ENCODE results near the gene QPCT. TPM values are rescaled to one million over a fixed set of nuclear protein-coding genes. Genes with fewer than 3 reads are reported as not detected.
A peak's percentile ranks its signal among the peaks of the same experiment; 100 is the strongest.

The QPCT gene
- total RNA-seq, 1 donor from 2014 or later: 4.9 TPM

DNA sequence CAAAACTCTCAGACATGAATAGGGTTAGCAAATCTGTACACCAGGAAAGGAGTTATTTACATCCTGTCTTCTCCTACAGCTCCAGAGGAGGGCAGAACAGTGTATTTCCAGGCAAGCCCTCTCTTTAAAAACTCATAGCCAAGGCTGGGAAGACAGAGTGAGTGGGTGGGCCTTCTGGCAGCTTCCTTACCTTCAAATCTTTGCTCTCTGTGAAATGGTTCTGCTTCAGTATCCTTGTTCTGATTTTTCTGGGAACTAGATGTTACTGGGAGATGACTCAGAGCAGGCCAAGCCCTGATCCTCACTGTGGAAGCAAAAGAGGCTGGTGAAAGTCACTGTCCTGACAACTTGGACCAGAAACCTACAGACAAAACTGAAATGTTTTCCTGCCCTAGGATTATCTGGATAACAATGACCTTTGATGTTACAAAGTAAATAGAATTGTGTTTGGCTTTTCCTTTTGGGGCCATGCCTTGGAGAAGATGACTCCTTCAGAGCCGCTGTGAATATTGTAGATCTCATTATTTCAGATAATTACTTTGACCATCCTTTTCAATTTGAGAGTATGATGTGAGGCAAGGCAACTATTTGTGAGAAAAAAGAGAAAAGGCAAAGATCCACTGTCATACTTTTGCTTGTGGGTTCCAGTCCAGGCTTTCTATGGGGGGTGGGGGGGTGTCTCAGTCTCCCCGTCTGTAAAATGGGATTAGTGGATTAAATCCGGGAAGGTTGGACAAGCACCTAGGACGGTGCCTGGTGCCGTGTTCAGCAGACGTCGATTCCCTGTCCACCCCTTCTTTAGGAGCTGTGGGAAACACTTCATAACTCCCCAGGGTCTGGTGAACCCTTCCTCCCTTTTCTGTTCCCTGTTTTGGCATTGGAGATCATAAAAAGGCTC is 644 bp upstream of the QPCT start:
- H3K36me3 ChIP-seq: no peaks in the 10 kb centered on the region
- TF ChIP-seq, protein P1, sequence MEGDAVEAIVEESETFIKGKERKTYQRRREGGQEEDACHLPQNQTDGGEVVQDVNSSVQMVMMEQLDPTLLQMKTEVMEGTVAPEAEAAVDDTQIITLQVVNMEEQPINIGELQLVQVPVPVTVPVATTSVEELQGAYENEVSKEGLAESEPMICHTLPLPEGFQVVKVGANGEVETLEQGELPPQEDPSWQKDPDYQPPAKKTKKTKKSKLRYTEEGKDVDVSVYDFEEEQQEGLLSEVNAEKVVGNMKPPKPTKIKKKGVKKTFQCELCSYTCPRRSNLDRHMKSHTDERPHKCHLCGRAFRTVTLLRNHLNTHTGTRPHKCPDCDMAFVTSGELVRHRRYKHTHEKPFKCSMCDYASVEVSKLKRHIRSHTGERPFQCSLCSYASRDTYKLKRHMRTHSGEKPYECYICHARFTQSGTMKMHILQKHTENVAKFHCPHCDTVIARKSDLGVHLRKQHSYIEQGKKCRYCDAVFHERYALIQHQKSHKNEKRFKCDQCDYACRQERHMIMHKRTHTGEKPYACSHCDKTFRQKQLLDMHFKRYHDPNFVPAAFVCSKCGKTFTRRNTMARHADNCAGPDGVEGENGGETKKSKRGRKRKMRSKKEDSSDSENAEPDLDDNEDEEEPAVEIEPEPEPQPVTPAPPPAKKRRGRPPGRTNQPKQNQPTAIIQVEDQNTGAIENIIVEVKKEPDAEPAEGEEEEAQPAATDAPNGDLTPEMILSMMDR (IDR thresholded peaks at IDR 0.05): peak; percentile 23
- peak overlapping the region; percentile 67 for H3K4me3 ChIP-seq
- ATAC-seq (peak; percentile 48), DNase-seq (no peak)
- no peaks in the 10 kb centered on the region for H3K27me3 ChIP-seq
- H3K4me1 ChIP-seq: no peaks in the 10 kb centered on the region
- H3K9me3 ChIP-seq: no peaks in the 10 kb centered on the region
- intact Hi-C loops (cut with DNase I): no loop called here
- H3K27ac ChIP-seq: peak overlapping the region; percentile 38

DNA sequence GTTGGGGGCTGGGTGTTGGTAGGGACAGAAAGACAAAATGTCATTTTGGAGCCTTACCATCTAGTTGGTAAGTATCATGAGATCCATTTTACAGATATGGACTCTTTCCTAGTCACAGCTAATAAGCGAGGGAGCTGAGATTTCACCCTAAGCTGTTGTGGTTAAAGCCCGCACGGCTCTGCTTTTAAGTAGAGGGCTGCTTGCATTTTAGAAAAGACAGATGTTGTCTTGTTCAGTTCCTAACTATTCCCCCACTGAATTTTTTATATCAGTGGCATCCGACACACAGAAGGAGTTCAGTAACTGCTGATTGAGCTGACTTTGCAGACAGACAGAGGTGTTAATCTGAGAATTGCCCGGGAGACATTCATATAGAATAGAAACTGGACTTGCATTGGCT is 3.7 kb downstream of the QPCT start:
- DNase-seq: no peak
- Histone ChIP-seq H3K9me3 (no peaks in the 10 kb centered on the region), H3K27ac (no peak overlapping the region), H3K4me1 (no peaks in the 10 kb centered on the region), H3K36me3 (no peaks in the 10 kb centered on the region), H3K4me3 (no peak overlapping the region), H3K27me3 (no peaks in the 10 kb centered on the region)
- TF ChIP-seq, protein P1 (IDR thresholded peaks at IDR 0.05): no peak
- no peak for ATAC-seq
- intact Hi-C loops (cut with DNase I): no loop called here

DNA sequence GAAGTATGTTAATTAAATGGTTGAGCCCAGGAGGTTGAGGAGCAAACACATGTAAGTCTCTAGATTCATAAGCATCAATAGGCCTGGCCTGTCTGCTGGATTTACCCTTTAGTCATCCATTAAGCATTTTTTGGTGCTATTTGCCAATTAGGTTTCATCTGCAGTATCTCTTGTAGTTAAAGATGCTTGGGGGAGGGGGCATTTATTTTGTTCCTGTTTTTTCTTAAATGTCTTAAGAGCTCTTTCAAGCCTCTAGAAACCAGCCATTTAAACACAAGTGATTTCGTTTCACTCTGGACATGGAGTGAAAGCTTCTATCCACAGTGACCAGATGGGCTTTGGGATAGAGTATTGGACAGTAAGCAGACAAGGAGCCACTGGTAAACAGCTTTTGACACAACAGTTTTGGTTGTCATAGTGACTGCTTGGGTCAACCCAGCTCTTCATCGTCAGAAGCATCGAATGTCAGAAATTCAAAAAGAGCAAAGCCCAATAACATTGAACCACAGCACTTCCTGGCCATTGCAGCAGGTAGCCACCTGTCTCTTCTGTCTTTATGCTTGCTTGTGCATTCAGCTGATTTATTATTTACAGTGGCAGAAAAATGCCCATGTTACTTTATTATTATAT is 4.9 kb downstream of the QPCT start:
- no peaks in the 10 kb centered on the region for H3K27me3 ChIP-seq
- TF ChIP-seq, protein P1 (IDR thresholded peaks at IDR 0.05): no peak
- intact Hi-C loops (cut with DNase I): no loop called here
- H3K36me3 ChIP-seq: no peaks in the 10 kb centered on the region
- H3K4me3 ChIP-seq: no peak overlapping the region
- H3K9me3 ChIP-seq: no peaks in the 10 kb centered on the region
- no peaks in the 10 kb centered on the region for H3K4me1 ChIP-seq
- no peak for DNase-seq
- no peak for ATAC-seq
- H3K27ac ChIP-seq: no peak overlapping the region

DNA sequence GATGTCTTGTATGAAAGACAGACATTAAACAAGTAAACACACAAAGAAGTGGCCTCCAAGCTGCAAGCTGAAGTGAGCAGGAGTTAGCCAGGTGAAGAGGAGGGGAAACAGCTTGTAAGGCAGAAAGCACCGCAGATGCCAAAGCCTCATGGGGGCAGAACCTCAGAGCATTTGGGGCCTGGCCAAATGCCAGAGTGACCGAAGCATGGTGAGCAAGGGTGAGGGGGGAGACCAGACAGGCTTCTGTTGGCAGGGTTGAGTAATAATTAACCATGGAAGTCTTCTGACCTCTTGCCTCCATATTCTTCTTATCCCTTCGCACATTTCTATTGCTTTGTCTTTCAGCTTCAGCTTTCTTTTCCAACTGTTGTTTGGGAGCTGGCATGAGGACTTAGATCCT is 5.6 kb downstream of the QPCT start:
- ATAC-seq (no peak), DNase-seq (no peak)
- Histone ChIP-seq H3K9me3 (no peaks in the 10 kb centered on the region), H3K36me3 (no peaks in the 10 kb centered on the region), H3K4me3 (no peak overlapping the region), H3K27me3 (no peaks in the 10 kb centered on the region), H3K4me1 (no peaks in the 10 kb centered on the region), H3K27ac (no peak overlapping the region)
- TF ChIP-seq, protein P1 (IDR thresholded peaks at IDR 0.05): no peak
- intact Hi-C loops (cut with DNase I): no loop called here

DNA sequence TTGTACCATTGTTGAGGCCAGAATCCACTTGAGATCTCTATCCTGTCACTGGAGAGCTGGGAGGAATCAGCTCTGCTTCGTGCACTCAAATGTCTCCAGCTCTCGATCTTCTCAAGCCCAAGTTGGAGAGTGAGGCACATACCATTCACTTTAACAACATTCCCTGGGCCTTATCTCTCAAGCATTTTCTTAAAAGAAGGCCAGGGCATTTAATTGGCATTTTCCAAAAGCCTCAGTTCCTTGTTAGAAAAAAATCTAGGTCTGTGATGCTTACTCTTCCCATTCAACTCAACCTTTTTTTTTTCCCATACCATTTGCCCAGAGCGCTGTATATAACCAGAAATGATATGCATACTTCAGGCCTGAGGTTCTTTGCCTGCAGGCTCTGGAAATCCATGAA is 10.1 kb downstream of the QPCT start:
- ATAC-seq (no peak), DNase-seq (no peak)
- H3K27ac ChIP-seq: no peak overlapping the region
- no peaks in the 10 kb centered on the region for H3K27me3 ChIP-seq
- no peaks in the 10 kb centered on the region for H3K36me3 ChIP-seq
- intact Hi-C loops (cut with DNase I): no loop called here
- no peak overlapping the region for H3K4me3 ChIP-seq
- no peaks in the 10 kb centered on the region for H3K9me3 ChIP-seq
- TF ChIP-seq, protein P1 (IDR thresholded peaks at IDR 0.05): no peak
- H3K4me1 ChIP-seq: no peaks in the 10 kb centered on the region

Measured in upper lobe of right lung (tissue), 1 donor.